T47D (cell line): ENCODE data around the gene F2RL1.

ENCODE experiments used
- DNase-seq, 2 experiments: peaks; one replicate each; pipeline versions ENCODE4 v3.0.0 to v3.0.0-alpha.2; 2011 to 2012; ENCODE audit warnings: low read depth in 1 of 2, low spot score in 1 of 2
- JUND ChIP-seq: IDR thresholded peaks from 2 replicates; pipeline ENCODE4 v1.6.1; 2012; ENCODE audit warnings: low read depth
- in situ Hi-C: cut with HindIII; loops from 2 replicates; pipeline ENCODE4 v1.10.0; 2016; ENCODE audit warnings: low sequenced_read_pairs, low pct_unique_long_range_greater_than_20kb

Gene F2RL1

GRCh38 chr5:76790632-76791290, 28.1 kb upstream of the F2RL1 start:
- no peak for TF ChIP-seq JUND
- in situ Hi-C loops: no loop called here
- no peak for DNase-seq

- DNase-seq: no peak
- in situ Hi-C loops: no loop called here
Measured at GRCh38 chr5:76791461-76791860, 27.4 kb upstream of the F2RL1 start.

GRCh38 chr5:76794871-76795270, 24.0 kb upstream of the F2RL1 start:
- in situ Hi-C loops: no loop called here
- no peak for DNase-seq

More at GRCh38 chr5:76791461-76791860, 27.4 kb upstream of the F2RL1 start:
- TF ChIP-seq JUND: no peak

GRCh38 chr5:76799588-76799987, 19.2 kb upstream of the F2RL1 start:
- no peak for TF ChIP-seq JUND
- in situ Hi-C loops: no loop called here
- no peak for DNase-seq

More at GRCh38 chr5:76794871-76795270, 24.0 kb upstream of the F2RL1 start:
- no peak for TF ChIP-seq JUND

GRCh38 chr5:76800579-76800978, 18.3 kb upstream of the F2RL1 start:
- in situ Hi-C loops: no loop called here
- no peak for TF ChIP-seq JUND
- no peak for DNase-seq

GRCh38 chr5:76801159-76801802, 17.5 kb upstream of the F2RL1 start:
- in situ Hi-C loops: no loop called here
- DNase-seq: no peak
- no peak for TF ChIP-seq JUND

- no peak for DNase-seq
- TF ChIP-seq JUND: no peak
- in situ Hi-C loops: no loop called here
Measured at GRCh38 chr5:76801803-76802195, 17.0 kb upstream of the F2RL1 start.

GRCh38 chr5:76804266-76804665, 14.6 kb upstream of the F2RL1 start:
- in situ Hi-C loops: no loop called here
- no peak for DNase-seq

GRCh38 chr5:76805821-76806505, 12.9 kb upstream of the F2RL1 start:
- in situ Hi-C loops: no loop called here
- DNase-seq: no peak
- no peak for TF ChIP-seq JUND

More at GRCh38 chr5:76804266-76804665, 14.6 kb upstream of the F2RL1 start:
- no peak for TF ChIP-seq JUND

- TF ChIP-seq JUND: no peak
- in situ Hi-C loops: no loop called here
- DNase-seq: no peak
Measured at GRCh38 chr5:76807296-76807695, 11.5 kb upstream of the F2RL1 start.

- in situ Hi-C loops: no loop called here
- no peak for DNase-seq
Measured at GRCh38 chr5:76808141-76808691, 10.6 kb upstream of the F2RL1 start.

GRCh38 chr5:76809141-76809540, 9.7 kb upstream of the F2RL1 start:
- in situ Hi-C loops: no loop called here
- DNase-seq: no peak
- no peak for TF ChIP-seq JUND

More at GRCh38 chr5:76808141-76808691, 10.6 kb upstream of the F2RL1 start:
- TF ChIP-seq JUND: no peak

- no peak for DNase-seq
Measured at GRCh38 chr5:76810236-76810635, 8.6 kb upstream of the F2RL1 start.

More at GRCh38 chr5:76810236-76810635, 8.6 kb upstream of the F2RL1 start:
- in situ Hi-C loops: no loop called here
- TF ChIP-seq JUND: no peak
